GM19452 (cell line): ENCODE results near the gene ZNF688.
"Not testable (repeated sequence)": the region's sequence is repeated elsewhere in the genome, so short reads cannot be mapped to it uniquely, and the experiment has no call there.

Experiments used
- ATAC-seq: cut with Tn5 transposase; IDR thresholded peaks from one replicate; pipeline ENCODE4 v1.9.1; 2021; ENCODE audit not compliant: unreplicated experiment

The ZNF688 gene

GRCh38 chr16:30571445-30572322, at the start of gene ZNF688:
ZNF688 (minus strand) TSS chr16:30571714; CDS start chr16:30571629, 85 bp downstream.
- ATAC-seq = peak; percentile 71

DNA sequence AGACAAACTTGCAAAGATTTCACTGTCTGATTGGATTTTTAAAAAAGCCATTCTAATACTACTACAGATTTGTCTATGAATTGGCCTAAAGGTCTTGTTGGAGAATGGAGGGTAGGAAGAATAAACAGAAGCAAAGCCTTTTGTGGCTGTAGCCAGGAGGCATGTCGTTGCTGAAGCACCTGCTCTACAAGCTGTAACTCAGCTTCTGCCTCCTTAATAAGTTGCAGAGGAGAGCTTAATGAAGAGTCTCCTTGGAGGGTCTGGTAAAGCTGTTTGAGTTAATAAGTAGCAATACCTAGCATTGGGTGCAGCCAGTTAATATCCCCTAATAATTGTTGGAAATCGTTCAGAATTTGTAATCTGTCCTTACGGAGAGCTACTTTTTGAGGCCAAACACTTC, 48.7 kb upstream of the ZNF688 start:
- ATAC-seq = no peak

GRCh38 chr16:30619638-30620037, 48.1 kb upstream of the ZNF688 start:
- ATAC-seq = no peak

DNA sequence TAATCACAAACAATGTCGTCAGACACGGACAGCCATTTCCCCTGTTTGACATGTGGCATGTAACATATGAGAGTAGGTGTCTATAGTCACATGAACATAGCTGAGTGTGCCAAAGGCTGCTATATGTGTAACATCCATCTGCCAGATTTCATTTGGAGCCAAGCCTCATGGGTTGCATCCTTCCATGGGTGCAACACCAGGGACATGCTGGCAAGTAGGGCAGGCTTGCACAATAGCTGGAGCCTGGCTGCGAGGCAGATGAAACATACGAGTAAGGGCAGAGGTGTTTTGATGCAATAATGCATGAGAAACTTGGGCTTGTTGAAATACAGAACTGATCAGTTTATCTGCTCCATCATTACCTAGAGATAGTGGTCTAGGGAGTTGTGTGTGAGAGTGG, 47.7 kb upstream of the ZNF688 start:
- ATAC-seq = no peak

GRCh38 chr16:30615358-30616091, 44.0 kb upstream of the ZNF688 start:
- no peak for ATAC-seq

GRCh38 chr16:30609926-30610839, 38.7 kb upstream of the ZNF688 start, which contains the start of gene ZNF689:
ZNF689 (minus strand) TSS chr16:30610389; CDS start chr16:30610041, 348 bp downstream.
- ATAC-seq = peak; percentile 85

- peak; percentile 29 for ATAC-seq
Observed at GRCh38 chr16:30609002-30609925, 37.8 kb upstream of the ZNF688 start.

DNA sequence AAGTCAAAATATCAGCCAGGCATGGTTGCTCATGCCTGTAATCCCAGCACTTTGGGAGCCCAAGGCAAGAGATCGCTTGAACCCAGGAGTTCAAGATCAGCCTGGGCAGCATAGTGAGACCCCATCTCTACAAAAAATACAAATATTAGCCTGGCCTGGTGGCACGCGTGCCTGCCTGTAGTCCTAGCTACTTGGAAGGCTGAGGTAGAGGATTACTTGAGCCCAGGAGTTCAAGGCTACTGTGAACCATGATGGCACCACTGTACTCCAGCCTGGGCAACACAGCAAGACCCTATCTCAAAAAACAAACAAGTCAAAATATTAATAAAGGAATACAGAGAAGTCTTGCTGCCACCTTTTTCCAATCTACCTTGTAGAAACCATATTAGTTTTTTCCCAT, 34.5 kb upstream of the ZNF688 start:
- ATAC-seq = no peak

DNA sequence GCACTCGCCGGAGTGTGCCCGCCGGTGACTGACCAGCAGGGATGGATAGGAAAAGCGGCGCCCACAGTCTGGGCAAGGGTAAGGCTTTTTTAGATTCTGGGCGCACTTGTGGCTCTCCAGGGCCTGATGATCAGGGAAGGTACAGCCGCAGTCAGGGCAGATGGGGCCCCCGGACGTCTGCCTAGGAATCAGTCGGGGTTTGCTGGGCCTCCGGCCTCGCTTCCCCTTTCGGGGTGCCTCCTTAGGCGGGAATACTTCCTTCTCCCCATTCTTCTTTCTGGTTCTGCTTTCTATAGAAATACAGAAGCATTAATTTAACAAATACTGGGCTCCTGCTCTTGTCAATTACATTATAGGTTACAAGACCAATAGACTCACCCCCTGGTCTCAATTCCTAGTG, 33.6 kb upstream of the ZNF688 start:
- ATAC-seq = no peak

DNA sequence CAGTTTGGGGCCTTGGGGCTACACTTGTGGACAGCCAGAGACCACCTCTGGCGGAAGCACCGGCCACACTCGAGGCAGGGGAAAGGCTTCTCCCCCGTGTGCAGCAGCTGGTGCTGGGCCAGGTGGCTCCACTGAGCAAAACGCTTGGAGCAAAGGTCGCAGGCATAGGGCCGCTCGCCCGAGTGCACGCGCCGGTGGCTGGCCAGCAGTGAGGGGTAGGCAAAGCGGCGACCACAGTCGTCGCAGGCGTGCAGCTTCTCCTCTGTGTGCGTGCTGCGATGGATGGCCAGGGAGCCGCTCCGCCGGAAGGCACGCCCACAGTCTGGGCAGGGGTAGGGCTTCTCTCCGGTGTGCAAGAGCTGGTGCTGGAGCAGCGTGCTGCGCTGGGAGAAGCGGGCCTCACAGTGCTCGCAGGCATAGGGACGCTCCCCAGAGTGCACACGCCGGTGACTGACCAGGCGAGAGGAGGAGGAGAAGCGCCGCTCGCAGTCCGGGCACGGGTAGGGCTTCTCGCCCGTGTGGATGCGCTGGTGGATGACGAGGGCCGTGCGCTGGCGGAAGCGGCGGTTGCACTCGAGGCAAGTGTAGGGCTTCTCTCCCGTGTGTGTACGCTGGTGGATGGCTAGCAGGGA, 32.9 kb upstream of the ZNF688 start:
- no peak for ATAC-seq

GRCh38 chr16:30603945-30604315, 32.4 kb upstream of the ZNF688 start:
- no peak for ATAC-seq

DNA sequence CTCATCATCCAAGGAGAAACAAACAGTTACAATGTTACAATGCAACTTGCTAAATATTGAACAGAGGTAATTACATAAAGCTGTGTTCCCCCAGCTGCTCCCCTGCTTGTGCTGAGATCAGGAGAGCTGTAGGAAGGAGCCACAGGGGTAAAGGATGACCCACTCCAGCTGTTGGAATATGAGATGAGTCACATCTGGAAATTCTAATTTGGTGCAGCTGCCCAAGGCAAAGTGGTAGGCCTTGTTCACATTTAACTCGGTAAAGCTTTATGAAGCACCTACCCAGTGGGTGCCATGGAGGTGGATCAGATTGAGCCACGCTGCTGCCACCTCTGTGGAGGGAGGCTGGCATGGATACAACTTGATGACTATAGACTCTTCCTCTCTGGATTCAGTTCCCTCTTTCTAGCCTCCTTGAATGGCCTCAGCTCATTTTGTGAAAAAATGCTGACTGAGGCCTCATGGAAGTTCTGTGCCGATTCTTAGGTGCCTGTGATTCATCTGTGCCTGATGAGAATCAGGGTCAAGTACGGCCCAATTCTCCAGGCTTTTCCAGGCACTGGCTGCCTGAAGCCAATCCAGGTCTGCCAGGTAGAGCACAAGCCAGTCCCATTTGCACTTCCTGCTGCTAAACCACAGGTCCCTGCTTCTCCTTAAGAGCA, 31.2 kb upstream of the ZNF688 start:
- ATAC-seq = no peak

DNA sequence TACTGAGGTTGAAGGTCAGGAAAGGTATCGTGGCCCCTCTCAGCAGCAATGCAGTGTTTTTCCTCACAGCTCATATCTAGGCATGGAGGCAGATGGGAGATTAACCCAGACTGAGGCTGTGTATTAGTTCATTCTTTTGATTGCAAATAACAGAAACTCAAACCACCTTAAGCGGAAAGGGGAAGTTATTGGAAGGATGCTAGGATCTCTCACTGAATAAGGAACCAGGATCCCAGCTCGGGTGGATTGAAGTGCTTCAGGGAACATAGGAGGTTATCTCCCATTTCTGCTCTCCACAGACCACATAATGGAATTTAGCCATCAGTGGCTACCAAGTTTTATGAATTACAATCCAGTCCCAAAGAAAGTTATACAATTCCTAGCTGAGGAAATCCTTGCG, 30.5 kb upstream of the ZNF688 start:
- no peak for ATAC-seq

DNA sequence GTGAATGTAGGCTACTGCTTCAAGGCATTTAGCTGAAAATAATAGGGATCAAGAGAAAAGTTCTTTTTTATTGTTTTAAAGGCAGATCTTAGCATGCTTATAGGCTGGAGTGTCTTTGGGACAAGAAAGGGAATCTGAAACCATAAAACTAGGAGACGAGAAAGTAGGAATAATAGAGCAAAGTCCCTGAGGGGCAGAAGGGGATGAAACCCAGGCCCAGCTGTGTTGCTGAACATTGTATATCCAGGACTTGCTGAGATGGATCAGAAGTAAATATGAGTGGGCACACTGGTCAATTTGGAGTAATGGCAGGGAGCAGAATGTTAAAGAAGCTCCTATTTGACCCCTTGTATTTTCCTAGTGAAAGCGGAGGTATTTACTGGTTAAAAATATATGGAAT, 29.4 kb upstream of the ZNF688 start:
- no peak for ATAC-seq

DNA sequence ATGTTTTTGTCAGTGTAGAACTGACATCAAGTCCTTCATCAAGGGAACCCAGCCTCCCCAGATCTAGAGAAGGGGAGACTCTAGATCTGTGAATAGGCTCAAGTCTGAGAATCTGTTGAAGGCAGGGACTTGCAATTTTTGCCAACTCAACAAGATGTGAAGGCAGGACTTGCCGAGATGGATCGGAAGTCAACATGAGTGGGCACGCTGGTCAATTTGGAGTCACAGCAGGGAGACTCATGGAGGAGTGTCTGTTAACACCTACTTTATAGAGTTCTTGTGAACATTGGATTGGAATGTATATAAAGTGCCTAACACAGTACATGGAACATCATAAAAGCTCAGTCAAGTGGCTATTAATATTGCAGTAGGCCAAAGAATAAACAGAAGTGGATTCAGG, 28.7 kb upstream of the ZNF688 start:
- ATAC-seq = no peak

DNA sequence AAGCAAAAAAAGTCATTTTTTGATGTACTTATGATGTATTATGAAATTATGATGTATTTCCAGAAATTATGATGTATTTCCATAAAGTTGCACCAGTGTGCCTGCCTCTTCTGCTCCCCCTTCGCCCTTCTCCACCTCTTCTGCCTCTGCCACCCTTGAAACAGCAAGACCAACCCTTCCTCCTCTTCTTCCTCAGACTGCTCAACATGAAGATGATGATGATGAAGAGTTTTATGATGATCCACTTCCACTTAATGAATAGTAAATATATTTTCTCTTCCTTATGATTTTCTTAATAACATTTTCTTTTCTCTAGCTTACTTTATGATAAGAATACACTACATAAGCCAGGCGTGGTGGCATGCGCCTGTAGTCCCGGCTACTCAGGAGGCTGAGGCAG, 21.4 kb upstream of the ZNF688 start:
- ATAC-seq = no peak

GRCh38 chr16:30590869-30591268, 19.4 kb upstream of the ZNF688 start:
- ATAC-seq = not testable (repeated sequence)

- ATAC-seq = not testable (repeated sequence)
Observed at GRCh38 chr16:30589582-30589981, 18.1 kb upstream of the ZNF688 start.

- no peak for ATAC-seq
Observed at GRCh38 chr16:30588651-30589050, 17.1 kb upstream of the ZNF688 start.
